KMS-11 (cell line): ENCODE data around the gene PLXNA4.

Experiments used
- H2AFZ ChIP-seq: fragments of 200-600 bp; sonication (generic); 2 replicates; pipeline ENCODE4 v1.6.1; 2016; ENCODE audit warnings: antibody characterized with exemption, mixed run types, low read depth
- H3K27ac ChIP-seq: fragments of 200-600 bp; sonication (generic); 2 replicates; pipeline ENCODE4 v1.6.1; 2016; ENCODE audit warnings: mild to moderate bottlenecking, mixed run types
- H3K27me3 ChIP-seq: fragments of 200-600 bp; sonication (generic); 2 replicates; pipeline ENCODE4 v1.6.1; 2017; ENCODE audit warnings: mild to moderate bottlenecking, low read depth, mixed run types, moderate library complexity; ENCODE audit not compliant: insufficient read depth
- H3K36me3 ChIP-seq: fragments of 200-600 bp; sonication (generic); 2 replicates; pipeline ENCODE4 v1.6.1; 2017; ENCODE audit warnings: mild to moderate bottlenecking, mixed run types; ENCODE audit not compliant: insufficient read depth
- H3K4me1 ChIP-seq: fragments of 200-600 bp; sonication (generic); 2 replicates; pipeline ENCODE4 v1.6.1; 2016; ENCODE audit warnings: mild to moderate bottlenecking, low read depth, mixed run types; ENCODE audit not compliant: poor library complexity, severe bottlenecking
- H3K4me2 ChIP-seq: fragments of 200-600 bp; sonication (generic); 2 replicates; pipeline ENCODE4 v1.7.0; 2016; ENCODE audit warnings: mild to moderate bottlenecking, mixed run types
- H3K4me3 ChIP-seq: fragments of 200-600 bp; sonication (generic); IDR thresholded peaks from 2 replicates; pipeline ENCODE4 v1.6.1; 2017; ENCODE audit warnings: low read depth, low read length, mixed read lengths; ENCODE audit not compliant: insufficient read depth
- H3K79me2 ChIP-seq: fragments of 200-600 bp; sonication (generic); 2 replicates; pipeline ENCODE4 v1.6.1; 2016; ENCODE audit warnings: low read depth, mixed run types; ENCODE audit not compliant: insufficient read depth
- H3K9ac ChIP-seq: fragments of 200-600 bp; sonication (generic); 2 replicates; pipeline ENCODE4 v1.6.1; 2016; ENCODE audit warnings: mild to moderate bottlenecking, mixed run types
- H4K20me1 ChIP-seq: fragments of 200-600 bp; sonication (generic); 2 replicates; pipeline ENCODE4 v1.6.1; 2016; ENCODE audit warnings: mild to moderate bottlenecking, mixed run types; ENCODE audit not compliant: insufficient read depth
- CTCF ChIP-seq: fragments of 200-600 bp; sonication (generic); conservative IDR thresholded peaks from 2 replicates; pipeline ENCODE4 v1.6.1; 2017; ENCODE audit warnings: low read depth, mild to moderate bottlenecking, antibody characterized with exemption, low read length, moderate library complexity, mixed read lengths

Gene PLXNA4

DNA sequence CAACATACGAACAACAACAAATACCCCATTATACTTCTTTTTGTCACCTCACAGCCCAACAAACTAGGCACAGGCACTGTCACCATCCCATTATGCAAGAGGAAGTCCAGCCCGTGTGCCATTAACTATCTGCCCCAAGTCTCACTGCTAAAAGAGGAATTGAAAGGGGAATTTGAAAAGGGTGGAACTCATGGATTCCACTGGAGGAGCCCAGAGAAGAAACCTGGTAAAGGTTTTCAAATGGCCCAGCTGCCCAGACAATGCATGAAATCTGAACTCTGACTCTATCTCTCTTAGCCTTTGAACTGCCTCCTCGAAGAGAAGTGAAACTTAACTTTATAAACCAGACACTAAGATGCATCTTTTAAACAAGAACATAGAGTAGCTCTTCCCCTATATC lies 130.0 kb downstream of the PLXNA4 start:
- no peaks in the 10 kb centered on the region for H3K79me2 ChIP-seq
- no peak overlapping the region for H3K4me2 ChIP-seq
- H3K4me3 ChIP-seq, result no peak overlapping the region
- H3K9ac ChIP-seq, result no peak overlapping the region
- no peak overlapping the region for H3K27ac ChIP-seq
- no peaks in the 10 kb centered on the region for H3K36me3 ChIP-seq
- H3K27me3 ChIP-seq, result no peaks in the 10 kb centered on the region
- no peaks in the 10 kb centered on the region for H4K20me1 ChIP-seq
- no peak for TF ChIP-seq CTCF
- no peaks in the 10 kb centered on the region for H3K4me1 ChIP-seq
- H2AFZ ChIP-seq, result no peak overlapping the region

DNA sequence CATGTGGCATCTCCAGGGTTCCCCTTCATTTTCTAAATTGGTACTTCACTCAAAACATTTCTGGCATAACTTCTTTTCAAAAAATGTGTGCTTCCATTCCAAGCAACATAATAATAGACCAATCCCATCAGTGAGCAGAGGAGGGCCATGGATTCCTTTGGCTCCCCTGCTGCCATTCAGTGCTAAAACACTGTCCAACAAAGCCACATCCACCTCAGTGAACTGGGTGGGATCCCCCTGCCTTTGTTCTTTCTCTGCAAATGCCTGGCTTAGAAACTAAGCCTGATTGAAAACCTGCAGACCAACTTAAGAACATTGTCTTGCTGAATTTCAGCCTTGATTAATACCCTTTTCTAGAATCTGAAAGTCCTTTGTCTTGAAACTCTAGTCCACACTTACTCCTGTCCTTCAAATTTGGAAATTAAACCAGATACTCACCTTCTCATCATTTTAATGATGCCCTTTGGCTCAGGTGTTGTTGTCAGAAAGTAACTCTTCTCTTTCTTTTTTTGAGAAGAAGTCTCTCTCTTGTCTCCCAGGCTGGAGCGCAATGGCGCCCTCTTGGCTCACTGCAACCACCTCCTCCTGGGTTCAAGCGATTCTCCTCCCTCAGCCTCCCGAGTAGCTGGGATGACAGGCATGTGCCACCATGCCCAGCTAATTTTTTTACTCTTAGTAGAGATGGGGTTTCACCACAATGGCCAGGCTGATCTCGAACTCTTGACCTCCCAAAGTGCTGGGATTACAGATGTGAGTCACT lies 132.3 kb downstream of the PLXNA4 start:
- Histone ChIP-seq H4K20me1 (no peaks in the 10 kb centered on the region), H2AFZ (no peak overlapping the region), H3K4me2 (no peak overlapping the region), H3K4me3 (no peak overlapping the region), H3K27me3 (no peaks in the 10 kb centered on the region), H3K27ac (no peak overlapping the region), H3K4me1 (peaks cover 13% of the 10 kb centered on the region), H3K9ac (no peak overlapping the region), H3K79me2 (no peaks in the 10 kb centered on the region), H3K36me3 (no peaks in the 10 kb centered on the region)
- 0 out of 2 replicates have a peak, but pooled peaks have one; percentile 21 for TF ChIP-seq CTCF

- Histone ChIP-seq H3K27me3 (no peaks in the 10 kb centered on the region), H3K27ac (no peak overlapping the region), H3K36me3 (no peaks in the 10 kb centered on the region), H4K20me1 (no peaks in the 10 kb centered on the region), H3K79me2 (no peaks in the 10 kb centered on the region), H3K9ac (no peak overlapping the region), H3K4me3 (no peak overlapping the region), H2AFZ (no peak overlapping the region), H3K4me1 (peaks cover 20% of the 10 kb centered on the region), H3K4me2 (no peak overlapping the region)
- no peak for TF ChIP-seq CTCF
Measured at GRCh38 chr7:132441935-132442334, 134.3 kb downstream of the PLXNA4 start.

DNA sequence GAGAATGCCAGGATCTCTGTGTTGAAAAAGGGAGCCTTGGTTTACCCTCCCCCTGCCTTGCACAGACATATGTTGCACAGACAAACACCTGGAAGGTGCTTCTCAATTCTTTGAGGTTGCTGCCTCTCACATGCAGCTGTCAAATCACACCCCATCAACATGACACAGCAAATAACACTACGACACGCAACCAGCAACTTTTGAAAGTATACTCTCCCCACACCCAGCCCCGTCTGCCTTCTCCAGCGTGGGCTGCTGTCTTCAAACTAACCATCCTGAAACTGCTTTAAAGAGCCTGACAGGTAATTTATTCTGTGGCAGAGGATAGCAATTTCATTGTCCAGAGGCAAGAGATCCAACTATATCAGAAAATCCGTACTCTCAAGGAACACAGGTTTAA lies 136.1 kb downstream of the PLXNA4 start:
- peaks cover 20% of the 10 kb centered on the region for H3K4me1 ChIP-seq
- peak overlapping the region; percentile 57; the same call in 1 of the 2 replicates for H3K27ac ChIP-seq
- H3K36me3 ChIP-seq, result no peaks in the 10 kb centered on the region
- H3K79me2 ChIP-seq, result no peaks in the 10 kb centered on the region
- H3K27me3 ChIP-seq, result no peaks in the 10 kb centered on the region
- no peak overlapping the region for H2AFZ ChIP-seq
- TF ChIP-seq CTCF, result no peak
- peak overlapping the region; percentile 3; the same call in 1 of the 2 replicates for H3K4me2 ChIP-seq
- H3K4me3 ChIP-seq, result no peak overlapping the region
- H4K20me1 ChIP-seq, result no peaks in the 10 kb centered on the region
- H3K9ac ChIP-seq, result peak overlapping the region; percentile 7; the same call in 1 of the 2 replicates
